ENCODE data around the gene STK32B.
A peak's percentile ranks its signal among the peaks of the same experiment; 100 is the strongest.

The STK32B gene

GRCh38 chr4:5040856-5041620 lies 10.2 kb upstream of the STK32B start (continued):
- TF ChIP-seq ZNF518A (tag by site-specific recombination; conservative IDR thresholded peaks at IDR 0.05; ENCODE audit: low read depth) (no peak), ZBTB7A (tag by site-specific recombination; IDR thresholded peaks at IDR 0.05; ENCODE audit: low read depth) (no peak), ZNF837 (tag by site-specific recombination; IDR thresholded peaks at IDR 0.05) (no peak), ZNF521 (tag by site-specific recombination; IDR thresholded peaks at IDR 0.05) (no peak), ZNF692 (tag by site-specific recombination; IDR thresholded peaks at IDR 0.05) (no peak), ZBTB17 (tag by site-specific recombination; IDR thresholded peaks at IDR 0.05) (no peak), ZNF621 (tag by site-specific recombination; IDR thresholded peaks at IDR 0.05) (no peak)

- no peaks in the 10 kb centered on the region for H3K9me3 ChIP-seq (ENCODE audit: control insufficient read depth, insufficient read depth, low read depth, low read length)
- H3K36me3 ChIP-seq (ENCODE audit: control insufficient read depth in 2 of 2, insufficient read depth in 1 of 2, low read length in 2 of 2), result no peaks in the 10 kb centered on the region
- TF ChIP-seq ZNF600 (tag by site-specific recombination; IDR thresholded peaks at IDR 0.05) (no peak), ZNF311 (tag by site-specific recombination; IDR thresholded peaks at IDR 0.05; ENCODE audit: borderline replicate concordance) (no peak), OSR2 (tag by site-specific recombination; IDR thresholded peaks at IDR 0.05) (peak; percentile 16; the same call in 1 of the 2 replicates), BCL11A (tag by site-specific recombination; IDR thresholded peaks at IDR 0.05; ENCODE audit: low read depth) (0 out of 2 replicates have a peak, but pooled peaks have one; percentile 47), HOXC10 (CRISPR knock-in tag; IDR thresholded peaks at IDR 0.05) (no peak), SP7 (tag by site-specific recombination; IDR thresholded peaks at IDR 0.05) (peak; percentile 72), PRDM6 (tag by site-specific recombination; IDR thresholded peaks at IDR 0.05) (peak; percentile 85), ZEB2 (tag by site-specific recombination; IDR thresholded peaks at IDR 0.05) (0 out of 2 replicates have a peak, but pooled peaks have one; percentile 36), ZBTB44 (tag by site-specific recombination; IDR thresholded peaks at IDR 0.05) (peak; percentile 49; the same call in 1 of the 2 replicates), OVOL3 (tag by site-specific recombination; IDR thresholded peaks at IDR 0.05) (0 out of 2 replicates have a peak, but pooled peaks have one; percentile 44), ZNF843 (tag by site-specific recombination; IDR thresholded peaks at IDR 0.05) (peak; percentile 65), ZNF704 (tag by site-specific recombination; IDR thresholded peaks at IDR 0.05) (no peak), ZNF23 (tag by site-specific recombination; IDR thresholded peaks at IDR 0.05; ENCODE audit: borderline replicate concordance) (no peak)
- POLR2A ChIA-PET, result no interaction called here
- no peak overlapping the region for H3K4me3 ChIP-seq (ENCODE audit: low read depth, low read length)
- H3K27ac ChIP-seq (ENCODE audit: extremely low read depth, low read depth, low read length), result no peak overlapping the region
- CTCF ChIA-PET, result interaction anchor here (0.8 to 1.4 kb wide), 2 partner anchors 8 to 9 kb away, joined by 3 to 5 read pairs; partner anchors contain the start of gene STK32B
- peaks cover 6% of the 10 kb centered on the region; the same call in 1 of the 2 replicates for H3K4me1 ChIP-seq (ENCODE audit: control insufficient read depth, insufficient read depth, low read length)
Observed at GRCh38 chr4:5041699-5042098, 9.6 kb upstream of the STK32B start.

All from HEK293 (cell line).